CMK (cell line): ENCODE measurements around the gene ISLR2.
"Not testable (repeated sequence)": the region's sequence is repeated elsewhere in the genome, so short reads cannot be mapped to it uniquely, and the experiment has no call there.

Experiments
- DNase-seq: peaks from one replicate; pipeline ENCODE4 v3.0.0-alpha.2; 2010; ENCODE audit warnings: low read depth

Gene ISLR2, protein sequence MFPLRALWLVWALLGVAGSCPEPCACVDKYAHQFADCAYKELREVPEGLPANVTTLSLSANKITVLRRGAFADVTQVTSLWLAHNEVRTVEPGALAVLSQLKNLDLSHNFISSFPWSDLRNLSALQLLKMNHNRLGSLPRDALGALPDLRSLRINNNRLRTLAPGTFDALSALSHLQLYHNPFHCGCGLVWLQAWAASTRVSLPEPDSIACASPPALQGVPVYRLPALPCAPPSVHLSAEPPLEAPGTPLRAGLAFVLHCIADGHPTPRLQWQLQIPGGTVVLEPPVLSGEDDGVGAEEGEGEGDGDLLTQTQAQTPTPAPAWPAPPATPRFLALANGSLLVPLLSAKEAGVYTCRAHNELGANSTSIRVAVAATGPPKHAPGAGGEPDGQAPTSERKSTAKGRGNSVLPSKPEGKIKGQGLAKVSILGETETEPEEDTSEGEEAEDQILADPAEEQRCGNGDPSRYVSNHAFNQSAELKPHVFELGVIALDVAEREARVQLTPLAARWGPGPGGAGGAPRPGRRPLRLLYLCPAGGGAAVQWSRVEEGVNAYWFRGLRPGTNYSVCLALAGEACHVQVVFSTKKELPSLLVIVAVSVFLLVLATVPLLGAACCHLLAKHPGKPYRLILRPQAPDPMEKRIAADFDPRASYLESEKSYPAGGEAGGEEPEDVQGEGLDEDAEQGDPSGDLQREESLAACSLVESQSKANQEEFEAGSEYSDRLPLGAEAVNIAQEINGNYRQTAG

GRCh38 chr15:74130155-74130848 lies at the start of gene ISLR2:
Gene ISLR2 (plus strand): TSS chr15:74130586. CDS start chr15:74132755, 2,169 bp downstream.
- DNase-seq = no peak

DNA sequence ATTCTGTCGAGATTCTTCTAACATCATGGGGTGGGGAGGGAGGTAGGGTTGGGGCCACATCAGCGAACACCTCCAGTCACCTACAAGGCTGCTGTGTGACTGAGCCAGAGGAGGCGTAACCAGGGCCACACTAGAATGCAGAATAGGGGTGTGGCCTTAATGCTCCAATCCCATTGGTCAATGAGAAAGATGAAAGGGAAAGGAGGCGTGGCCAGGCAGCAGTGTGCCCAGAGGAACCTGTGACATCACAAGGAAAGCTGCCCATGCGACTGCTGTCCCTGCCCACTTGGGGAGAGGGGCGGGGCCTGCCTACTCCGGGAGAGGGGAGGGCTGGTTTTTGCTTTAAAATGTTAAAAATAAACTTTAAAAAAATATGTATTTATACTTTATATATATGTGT lies 47.9 kb upstream of the ISLR2 start, which contains the start of gene GOLGA6A:
Gene GOLGA6A (minus strand): TSS at position 101 of the 400 bp plus-strand sequence. CDS start 41 bp downstream, at position 60.
- DNase-seq = not testable (repeated sequence)

GRCh38 chr15:74094567-74094966 lies 35.8 kb upstream of the ISLR2 start:
- DNase-seq = not testable (repeated sequence)

GRCh38 chr15:74095610-74096009 lies 34.8 kb upstream of the ISLR2 start:
- DNase-seq = not testable (repeated sequence)

DNA sequence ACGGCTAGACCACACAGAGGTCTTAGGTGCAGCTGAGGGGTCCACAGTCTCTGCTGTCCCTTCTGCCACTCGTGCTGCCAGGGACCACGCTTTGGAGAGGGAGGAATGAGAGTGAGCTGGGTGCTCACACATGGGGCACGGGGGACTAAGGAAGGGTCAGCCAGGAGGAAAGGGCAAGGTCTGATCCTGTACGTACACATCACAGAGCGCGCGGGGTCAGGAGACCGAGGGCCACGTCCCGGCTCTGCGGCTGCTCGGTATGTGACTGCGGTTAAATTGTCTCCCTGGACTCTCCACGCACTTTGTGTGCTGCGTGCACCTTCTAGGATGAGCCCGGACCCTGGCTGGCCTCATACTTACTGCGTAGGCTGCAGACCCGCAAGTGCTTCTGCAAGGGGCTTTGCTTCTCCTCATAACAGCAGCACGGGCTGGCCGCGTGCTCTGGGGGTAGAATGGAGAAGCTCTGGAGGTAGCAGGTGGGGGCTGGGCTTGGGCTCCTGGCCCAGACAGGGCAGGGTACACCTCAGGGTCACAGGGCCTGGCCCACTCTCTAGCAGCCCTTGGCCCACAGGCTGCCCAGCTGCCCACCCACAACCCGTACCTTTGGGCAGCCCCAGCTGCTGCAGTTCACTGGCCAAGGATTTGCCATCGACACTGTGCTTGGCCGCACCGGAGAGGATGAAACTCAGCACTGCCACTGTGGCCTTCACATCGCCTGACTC lies 33.5 kb upstream of the ISLR2 start:
- not testable (repeated sequence) for DNase-seq

DNA sequence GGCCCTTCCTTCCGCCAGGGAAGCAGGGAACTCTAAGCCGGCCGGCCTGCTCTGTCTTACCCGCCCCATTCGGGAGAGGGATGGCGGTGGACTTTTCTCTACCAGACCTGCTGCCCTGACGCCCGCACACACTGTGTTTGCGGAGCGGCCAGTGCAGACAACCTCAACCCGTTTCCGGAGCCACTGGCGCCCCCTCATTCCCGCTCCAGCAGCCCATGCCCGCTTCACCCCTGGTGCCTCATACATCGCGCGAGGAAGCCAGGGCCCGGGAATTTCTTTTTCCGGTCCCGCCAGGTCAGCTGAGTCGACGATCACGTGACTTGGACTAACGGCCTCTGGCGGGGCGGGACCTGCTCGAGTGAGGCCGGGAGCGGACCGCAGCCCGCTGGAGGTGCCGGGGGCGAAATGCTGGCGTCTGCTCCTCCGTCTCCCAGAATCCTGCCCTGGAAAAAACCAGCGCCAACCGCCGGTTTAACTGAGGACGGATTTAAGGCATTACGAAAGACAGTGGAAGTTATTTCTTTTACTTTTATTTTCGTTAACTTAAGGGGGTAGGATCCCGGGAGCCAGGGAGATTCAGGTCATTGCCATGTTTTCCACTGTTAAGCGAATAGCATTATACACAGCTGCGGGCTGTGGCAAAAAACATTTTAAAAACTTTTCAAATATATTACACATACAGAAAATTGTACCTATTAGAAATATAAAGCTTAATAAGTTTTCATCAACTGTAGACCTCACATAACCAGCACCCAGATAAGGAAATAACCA lies 30.2 kb upstream of the ISLR2 start:
- peak; percentile 78 for DNase-seq

GRCh38 chr15:74108111-74108510 lies 22.3 kb upstream of the ISLR2 start:
- DNase-seq = no peak

GRCh38 chr15:74108611-74109010 lies 21.8 kb upstream of the ISLR2 start:
- DNase-seq = not testable (repeated sequence)

- no peak for DNase-seq
Observed at GRCh38 chr15:74109713-74110112, 20.7 kb upstream of the ISLR2 start.

DNA sequence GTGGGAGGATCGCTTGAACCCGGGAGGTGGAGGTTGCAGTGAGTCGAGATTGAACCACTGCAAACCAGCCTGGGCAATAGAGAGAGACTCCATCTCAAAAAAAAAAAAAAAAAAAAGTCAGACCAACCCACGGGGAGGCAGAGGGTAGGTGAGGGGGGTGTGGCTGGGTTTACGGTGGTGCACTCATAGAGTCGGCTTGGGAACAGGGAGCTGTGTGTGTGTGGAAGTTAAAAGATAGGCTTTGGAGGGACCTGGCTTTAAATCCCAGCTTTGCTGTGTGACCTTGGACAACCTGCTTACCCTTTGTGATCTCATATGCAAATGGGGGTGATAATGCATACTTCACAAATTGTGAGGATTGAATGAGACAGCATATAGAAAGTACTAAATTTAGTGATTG lies 10.0 kb upstream of the ISLR2 start:
- no peak for DNase-seq

DNA sequence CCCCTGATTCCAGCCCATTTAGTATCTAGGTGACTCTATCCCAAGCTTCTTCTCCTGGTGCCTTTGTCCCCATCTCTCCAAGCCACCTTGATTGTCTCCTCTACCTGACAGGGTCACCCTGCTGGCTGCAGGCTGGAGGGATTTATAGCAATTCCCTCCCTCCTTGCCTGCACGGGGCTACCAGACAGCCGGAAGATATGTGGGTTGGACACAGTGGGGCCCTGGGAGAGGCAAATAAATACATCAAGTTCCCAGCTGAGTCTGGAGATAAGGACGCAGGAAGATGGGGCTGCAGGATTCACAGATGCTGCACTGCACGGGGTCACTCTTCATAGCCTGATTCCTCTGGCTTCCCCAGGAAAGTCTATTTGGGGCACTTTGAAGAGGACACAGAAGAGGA lies 9.3 kb upstream of the ISLR2 start:
- peak; percentile 4 for DNase-seq

- no peak for DNase-seq
Observed at GRCh38 chr15:74121858-74122257, 8.5 kb upstream of the ISLR2 start.

DNA sequence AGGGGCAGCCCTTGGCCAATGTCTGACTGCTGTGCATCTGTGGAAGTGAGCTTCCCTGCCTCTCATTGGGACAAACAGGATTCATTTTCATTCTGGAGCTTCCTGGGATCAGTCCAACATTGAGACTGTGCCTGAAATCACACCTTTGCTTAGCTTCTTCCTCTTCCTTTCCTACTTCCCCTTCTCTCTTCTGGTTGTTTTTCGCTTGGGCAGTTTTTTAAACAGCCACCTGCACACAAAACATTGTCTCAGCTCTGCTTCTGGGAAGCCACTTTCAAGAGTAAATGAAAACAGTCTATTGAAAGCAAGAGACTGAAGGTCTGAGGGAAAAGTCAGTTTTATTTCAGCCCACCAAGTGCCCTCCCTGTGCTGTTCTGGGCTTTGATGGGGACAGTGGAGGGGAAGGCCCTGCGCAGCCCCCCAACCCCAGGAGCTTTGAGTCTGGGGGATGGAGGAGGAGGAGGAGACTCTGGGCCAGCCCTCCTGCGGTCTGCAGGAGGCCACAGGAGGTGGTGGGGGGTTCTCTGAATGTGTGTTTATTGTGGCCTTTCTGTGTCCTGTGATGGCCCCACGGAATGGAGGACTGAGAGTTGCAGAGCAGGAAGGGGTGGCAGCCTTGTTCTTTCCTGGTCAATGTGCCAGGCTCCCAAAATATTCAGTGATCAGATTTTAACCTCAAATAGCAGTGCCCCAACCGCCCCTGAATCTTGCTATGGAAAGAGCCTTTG lies 7.8 kb upstream of the ISLR2 start:
- no peak for DNase-seq

GRCh38 chr15:74123131-74123429 lies 7.3 kb upstream of the ISLR2 start:
- DNase-seq = peak; percentile 72

GRCh38 chr15:74123658-74124057 lies 6.7 kb upstream of the ISLR2 start:
- DNase-seq = no peak

- no peak for DNase-seq
Observed at GRCh38 chr15:74124196-74124595, 6.2 kb upstream of the ISLR2 start.

DNA sequence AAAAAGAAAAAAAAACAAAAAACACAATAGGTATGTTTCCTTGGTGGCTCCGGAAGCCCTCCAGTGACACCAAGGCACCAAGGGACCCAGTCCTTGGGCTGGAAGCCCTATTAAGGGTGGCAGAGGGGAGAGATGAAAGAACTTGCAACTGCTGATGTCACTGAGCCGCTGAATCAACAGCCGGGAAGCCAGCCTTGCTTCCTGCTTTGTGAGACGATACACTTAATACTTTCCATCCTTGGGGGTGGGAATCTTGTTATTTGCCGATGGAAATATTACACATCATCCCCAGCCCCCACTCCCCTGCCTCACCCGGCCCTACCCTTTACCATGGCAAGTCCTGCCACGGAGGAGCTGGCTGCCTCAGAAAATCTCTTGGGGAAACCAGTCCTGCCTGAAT lies 5.6 kb upstream of the ISLR2 start:
- no peak for DNase-seq

DNA sequence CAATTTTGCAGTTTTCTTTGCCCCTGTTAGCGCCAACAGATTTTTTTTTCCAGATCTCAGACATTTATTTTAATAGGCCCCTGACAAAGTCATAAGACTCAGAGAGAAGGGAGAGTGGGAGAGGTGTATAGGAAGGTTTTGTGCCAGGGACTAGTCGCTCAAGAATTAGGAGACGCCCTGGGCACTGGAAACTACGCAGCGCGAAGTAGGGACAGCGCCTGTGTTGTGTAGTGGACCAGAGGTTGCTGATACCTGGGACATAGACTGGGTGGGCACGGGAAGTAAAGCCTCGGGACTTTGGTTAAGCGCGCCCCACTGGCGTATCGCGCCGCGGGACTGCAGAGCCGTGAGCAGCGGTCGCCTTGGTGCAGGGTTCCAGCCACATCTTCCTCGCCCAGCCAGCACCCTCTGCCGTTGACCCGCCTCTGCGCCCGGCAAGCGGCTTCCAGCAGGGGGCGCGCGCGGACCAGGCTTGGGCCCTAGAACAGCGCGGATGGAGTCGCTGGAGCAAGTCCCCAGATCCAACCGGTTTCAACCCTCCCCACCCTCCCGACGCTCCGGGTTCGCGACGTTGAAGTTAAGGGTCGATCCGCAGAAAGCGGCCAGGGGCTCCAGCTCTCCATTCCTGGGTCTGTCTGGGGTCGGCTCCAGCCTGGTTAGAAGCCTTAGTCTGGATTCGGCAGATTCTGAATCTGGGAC lies 3.0 kb upstream of the ISLR2 start:
- peak; percentile 76 for DNase-seq

DNA sequence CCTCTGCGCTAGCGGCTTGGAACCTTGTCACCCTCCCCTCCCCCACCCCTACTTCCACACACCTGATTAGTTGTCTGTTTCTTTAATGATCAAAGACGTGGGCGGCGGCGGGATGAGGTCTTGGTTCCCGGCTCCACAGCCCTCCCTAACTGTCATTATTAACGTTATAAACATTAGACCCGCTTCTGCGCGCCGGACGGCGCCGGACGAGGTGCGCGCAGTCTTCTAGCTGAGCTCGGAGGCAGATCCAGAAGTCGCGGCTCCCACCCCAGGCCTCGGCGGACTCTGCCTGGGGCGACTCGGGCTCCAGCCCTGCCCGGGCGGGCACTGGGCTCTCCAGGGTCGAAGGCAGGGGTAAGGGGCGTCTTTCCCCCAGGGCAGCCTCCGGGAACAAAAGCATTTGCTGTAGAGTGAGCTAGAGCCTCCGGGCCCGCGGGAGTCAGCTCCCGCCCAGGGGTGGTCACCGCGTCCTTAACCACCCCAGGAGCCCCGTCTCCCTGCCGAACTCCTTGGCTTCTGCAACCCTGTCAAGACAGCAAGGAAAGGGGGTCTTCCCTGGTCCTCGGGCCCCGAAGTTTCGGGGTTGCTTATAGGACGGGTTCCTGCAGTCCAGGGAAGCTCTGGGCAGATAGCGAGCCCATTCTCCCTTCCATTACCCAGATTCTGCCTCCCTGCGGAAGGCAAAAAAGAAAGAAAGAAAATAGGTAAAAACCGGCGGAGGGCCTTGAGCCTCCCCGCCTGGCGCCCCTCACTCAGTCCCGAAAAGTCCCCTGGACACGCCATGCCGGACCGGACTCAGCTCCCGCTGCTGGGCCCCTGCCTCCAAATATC lies 2.2 kb upstream of the ISLR2 start:
- DNase-seq = no peak
